ENCODE results near the gene CALM3.
A peak's percentile ranks its signal among the peaks of the same experiment; 100 is the strongest.

Gene CALM3

DNA sequence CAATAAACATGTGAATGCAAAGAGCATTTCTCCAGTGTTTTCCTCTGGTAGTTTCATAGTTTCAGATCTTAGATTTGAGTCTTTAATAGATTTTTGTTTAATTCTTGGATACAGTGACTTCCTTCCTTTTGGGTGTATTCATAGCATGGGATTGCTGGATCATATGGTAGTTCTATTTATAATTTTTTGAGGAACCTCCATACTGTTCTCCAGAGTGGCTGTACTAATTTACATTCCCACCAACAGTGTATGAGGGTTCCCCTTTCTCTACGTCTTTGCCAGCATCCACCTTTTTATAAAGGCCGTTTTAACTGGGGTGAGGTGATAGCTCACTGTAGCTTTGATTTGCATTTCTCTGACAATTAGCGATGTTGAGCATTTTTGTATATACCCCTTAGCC lies 9.3 kb upstream of the CALM3 start:
- Histone ChIP-seq H3K4me3 (replicated peaks; ENCODE audit: low read depth, low read length) (no peak overlapping the region), H3K36me3 (ENCODE audit: control insufficient read depth, insufficient read depth, low read length) (no peaks in the 10 kb centered on the region), H3K27me3 (replicated peaks; ENCODE audit: control insufficient read depth, insufficient read depth, low read length) (no peaks in the 10 kb centered on the region)
- TF ChIP-seq, protein P1, sequence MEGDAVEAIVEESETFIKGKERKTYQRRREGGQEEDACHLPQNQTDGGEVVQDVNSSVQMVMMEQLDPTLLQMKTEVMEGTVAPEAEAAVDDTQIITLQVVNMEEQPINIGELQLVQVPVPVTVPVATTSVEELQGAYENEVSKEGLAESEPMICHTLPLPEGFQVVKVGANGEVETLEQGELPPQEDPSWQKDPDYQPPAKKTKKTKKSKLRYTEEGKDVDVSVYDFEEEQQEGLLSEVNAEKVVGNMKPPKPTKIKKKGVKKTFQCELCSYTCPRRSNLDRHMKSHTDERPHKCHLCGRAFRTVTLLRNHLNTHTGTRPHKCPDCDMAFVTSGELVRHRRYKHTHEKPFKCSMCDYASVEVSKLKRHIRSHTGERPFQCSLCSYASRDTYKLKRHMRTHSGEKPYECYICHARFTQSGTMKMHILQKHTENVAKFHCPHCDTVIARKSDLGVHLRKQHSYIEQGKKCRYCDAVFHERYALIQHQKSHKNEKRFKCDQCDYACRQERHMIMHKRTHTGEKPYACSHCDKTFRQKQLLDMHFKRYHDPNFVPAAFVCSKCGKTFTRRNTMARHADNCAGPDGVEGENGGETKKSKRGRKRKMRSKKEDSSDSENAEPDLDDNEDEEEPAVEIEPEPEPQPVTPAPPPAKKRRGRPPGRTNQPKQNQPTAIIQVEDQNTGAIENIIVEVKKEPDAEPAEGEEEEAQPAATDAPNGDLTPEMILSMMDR (IDR thresholded peaks at IDR 0.05; ENCODE audit: insufficient read depth, low read length, poor library complexity, severe bottlenecking): no peak
- DNase-seq (ENCODE audit: extremely low read depth, insufficient read length): no peak

DNA sequence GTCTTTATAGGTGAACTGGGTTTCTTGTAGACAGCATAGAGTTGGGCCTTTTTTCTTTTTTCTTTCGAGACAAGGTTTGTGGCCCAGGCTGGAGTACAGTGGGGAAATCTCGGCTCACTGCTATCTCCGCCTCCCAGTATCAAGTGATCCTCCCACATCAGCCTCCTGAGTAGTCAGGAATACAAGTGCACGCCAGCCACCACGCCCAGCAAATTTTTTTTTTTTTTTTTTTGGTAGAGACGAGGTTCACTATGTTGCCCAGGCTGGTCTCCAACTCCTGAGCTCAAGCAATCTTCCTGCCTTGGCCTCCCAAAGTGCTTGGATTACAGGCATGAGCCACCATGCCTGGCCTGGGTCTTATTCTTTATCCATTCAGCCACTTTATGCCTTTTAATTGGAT lies 5.1 kb upstream of the CALM3 start:
- no peak for DNase-seq (ENCODE audit: extremely low read depth, insufficient read length)
- TF ChIP-seq, protein P1 (IDR thresholded peaks at IDR 0.05; ENCODE audit: insufficient read depth, low read length, poor library complexity, severe bottlenecking): no peak

DNA sequence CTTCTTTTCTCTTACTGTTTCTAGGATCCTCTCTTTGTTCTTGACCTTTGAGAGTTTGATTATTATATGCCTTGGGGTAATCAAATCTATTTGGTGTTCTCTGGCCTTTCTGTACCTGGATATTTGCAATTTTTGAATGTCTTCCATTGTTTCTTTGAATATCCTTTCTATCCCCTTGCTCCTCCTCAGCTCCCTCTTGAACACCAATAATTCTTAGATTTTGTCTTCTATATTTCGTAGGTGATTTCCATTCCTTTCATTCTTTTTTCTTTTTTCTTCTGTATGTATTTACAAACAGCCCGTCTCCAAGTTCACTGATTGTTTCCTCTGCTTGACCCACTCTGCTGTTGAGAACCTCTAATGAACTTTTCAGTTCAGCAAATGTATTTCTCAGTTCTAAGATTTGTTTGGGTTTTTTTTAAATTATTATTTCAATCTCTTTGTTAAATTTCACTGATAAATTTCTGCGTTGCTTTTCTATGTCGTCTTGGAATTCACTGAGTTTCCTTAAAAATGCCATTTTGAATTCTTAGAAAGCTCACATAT lies 2.7 kb upstream of the CALM3 start:
- no peak overlapping the region for H3K4me3 ChIP-seq (replicated peaks; ENCODE audit: low read depth, low read length)
- no peaks in the 10 kb centered on the region for H3K36me3 ChIP-seq (ENCODE audit: control insufficient read depth, insufficient read depth, low read length)
- no peaks in the 10 kb centered on the region for H3K27me3 ChIP-seq (replicated peaks; ENCODE audit: control insufficient read depth, insufficient read depth, low read length)
- DNase-seq (ENCODE audit: extremely low read depth, insufficient read length): no peak
- TF ChIP-seq, protein P1 (IDR thresholded peaks at IDR 0.05; ENCODE audit: insufficient read depth, low read length, poor library complexity, severe bottlenecking): no peak

More for the DNA sequence above, 5.1 kb upstream of the CALM3 start:
- Histone ChIP-seq H3K36me3 (ENCODE audit: control insufficient read depth, insufficient read depth, low read length) (no peaks in the 10 kb centered on the region), H3K27me3 (replicated peaks; ENCODE audit: control insufficient read depth, insufficient read depth, low read length) (no peaks in the 10 kb centered on the region), H3K4me3 (replicated peaks; ENCODE audit: low read depth, low read length) (no peak overlapping the region)

DNA sequence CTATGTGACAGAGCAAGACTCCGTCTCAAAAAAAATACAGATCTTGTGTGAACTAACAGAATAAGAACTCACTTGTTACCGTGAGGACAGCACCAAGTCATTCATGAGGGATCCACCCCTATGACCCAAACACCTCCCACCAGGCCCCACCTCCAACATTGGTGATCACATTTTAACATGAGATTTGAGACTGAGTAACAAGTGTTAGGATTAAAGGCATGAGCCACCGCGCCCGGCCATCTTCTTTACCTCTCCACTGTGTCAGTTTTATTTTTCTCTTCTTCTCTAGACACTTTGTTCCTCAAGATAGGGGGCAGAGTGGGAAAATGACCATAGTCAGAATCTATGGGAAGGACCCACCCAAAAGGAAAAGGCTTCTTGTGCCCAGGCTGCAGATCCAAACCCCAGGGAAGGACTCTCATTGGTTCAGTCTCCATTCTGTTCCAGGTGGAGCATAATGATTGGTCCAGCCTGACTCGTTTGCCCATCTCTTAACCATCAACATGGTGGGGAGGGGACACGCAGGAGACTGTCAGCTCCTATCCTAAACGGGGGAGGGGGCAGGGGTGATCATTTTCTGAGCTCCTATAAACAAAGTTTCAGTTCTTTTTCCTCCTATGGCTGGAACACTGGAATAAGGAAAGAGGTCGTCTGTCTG lies 1.3 kb upstream of the CALM3 start:
- no peaks in the 10 kb centered on the region for H3K27me3 ChIP-seq (replicated peaks; ENCODE audit: control insufficient read depth, insufficient read depth, low read length)
- TF ChIP-seq, protein P1 (IDR thresholded peaks at IDR 0.05; ENCODE audit: insufficient read depth, low read length, poor library complexity, severe bottlenecking): no peak
- H3K4me3 ChIP-seq (replicated peaks; ENCODE audit: low read depth, low read length): peak overlapping the region; percentile 71
- H3K36me3 ChIP-seq (ENCODE audit: control insufficient read depth, insufficient read depth, low read length): peaks cover under 1% of the 10 kb centered on the region; the same call in 1 of the 2 replicates
- no peak for DNase-seq (ENCODE audit: extremely low read depth, insufficient read length)

DNA sequence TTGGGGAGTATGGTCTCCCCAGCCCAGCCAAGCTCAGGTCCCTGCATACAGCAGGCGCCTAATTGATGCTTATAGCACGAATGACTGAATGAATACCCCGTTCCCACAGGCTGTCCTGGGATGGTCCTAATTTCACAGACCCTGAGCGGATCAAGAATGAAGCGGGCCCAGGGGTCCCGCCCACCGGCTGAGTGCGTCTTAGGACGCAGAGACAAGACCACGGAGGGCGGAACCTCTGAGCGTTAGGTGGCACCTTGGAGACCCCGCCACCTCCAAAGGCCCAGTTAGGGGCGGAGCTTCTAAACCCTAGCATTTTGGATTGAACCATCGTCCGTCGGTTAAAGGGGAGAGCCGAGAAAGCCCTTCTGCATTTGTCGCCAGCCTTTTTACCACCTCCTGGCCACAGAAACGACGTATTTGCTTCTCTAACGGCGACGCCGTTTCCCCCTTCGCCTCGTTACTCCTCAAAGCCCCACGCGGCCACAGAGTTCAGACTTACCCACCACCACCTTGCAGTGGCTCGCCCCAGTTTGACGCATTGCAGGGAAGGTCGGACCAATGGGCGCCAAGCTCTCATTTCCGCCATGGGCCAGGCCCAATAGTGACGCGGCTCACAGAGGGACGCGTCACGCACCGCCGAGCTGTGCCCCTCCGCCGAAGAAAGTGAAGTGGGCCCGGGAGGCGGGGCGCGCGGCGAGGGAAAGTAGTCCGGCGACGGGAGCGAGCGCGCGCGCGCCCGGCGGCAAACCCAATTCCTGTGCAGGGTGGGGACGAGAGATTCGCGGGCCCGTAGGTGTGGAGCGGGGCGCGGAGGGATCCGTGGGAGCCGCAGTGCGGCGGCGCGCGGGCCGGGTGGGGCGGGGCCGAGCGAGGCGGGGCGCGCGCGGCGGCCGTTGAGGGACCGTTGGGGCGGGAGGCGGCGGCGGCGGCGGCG lies 479 bp upstream of the CALM3 start:
- Histone ChIP-seq H3K36me3 (ENCODE audit: control insufficient read depth, insufficient read depth, low read length) (peaks cover 4% of the 10 kb centered on the region), H3K27me3 (replicated peaks; ENCODE audit: control insufficient read depth, insufficient read depth, low read length) (no peaks in the 10 kb centered on the region), H3K4me3 (replicated peaks; ENCODE audit: low read depth, low read length) (peak overlapping the region; percentile 83)
- DNase-seq (ENCODE audit: extremely low read depth, insufficient read length): peak; percentile 99
- TF ChIP-seq, protein P1 (IDR thresholded peaks at IDR 0.05; ENCODE audit: insufficient read depth, low read length, poor library complexity, severe bottlenecking): no peak
